SH-SY5Y (cell line): Measurements from ENCODE around the gene YAF2.

Source experiments
- GATA2 ChIP-seq: IDR thresholded peaks from 2 replicates; pipeline ENCODE4 v1.6.1; 2011; ENCODE audit warnings: mild to moderate bottlenecking, low read depth, low read length
- GATA3 ChIP-seq: IDR thresholded peaks from 2 replicates; pipeline ENCODE4 v1.6.1; 2011; ENCODE audit warnings: low read depth, mild to moderate bottlenecking, low read length, moderate library complexity

GRCh38 chr12:42163913-42164312 lies 74.1 kb downstream of the YAF2 start:
- no peak for TF ChIP-seq GATA2
- TF ChIP-seq GATA3: no peak
